Small intestine (tissue), 7 donors: Measurements from ENCODE around the gene F10. TPM values are rescaled to one million over a fixed set of nuclear protein-coding genes. Genes with fewer than 3 reads are reported as not detected.
"Not testable (repeated sequence)": the region's sequence is repeated elsewhere in the genome, so short reads cannot be mapped to it uniquely, and the experiment has no call there.

Experiments
- DNase-seq, 2 donors: peaks; one replicate each; pipeline versions ENCODE4 v3.0.0 to v3.0.0-alpha.2; 2013
- FAIRE-seq: peaks from 2 replicates; lab custom pipeline; 2012; peaks lifted over from hg19 to GRCh38; lab: Jason Lieb, UNC
- H3K27ac ChIP-seq, 3 donors: one replicate each; pipeline ENCODE4 v1.5.1; 2013; ENCODE audit warnings: low read length in 2 of 3, mild to moderate bottlenecking in 2 of 3, control low read depth in 1 of 3, inconsistent platforms in 1 of 3, low read depth in 1 of 3, moderate library complexity in 1 of 3
- H3K27me3 ChIP-seq, 3 donors: one replicate each; pipeline ENCODE4 v1.6.1; 2013; ENCODE audit warnings: low read length in 3 of 3, inconsistent platforms in 1 of 3; ENCODE audit not compliant: control insufficient read depth in 3 of 3, insufficient read depth in 3 of 3
- H3K36me3 ChIP-seq, 3 donors: one replicate each; pipeline ENCODE4 v1.6.1; 2013; ENCODE audit warnings: low read length in 3 of 3, inconsistent platforms in 1 of 3, low read depth in 1 of 3, mild to moderate bottlenecking in 1 of 3, moderate library complexity in 1 of 3; ENCODE audit not compliant: control insufficient read depth in 3 of 3, insufficient read depth in 2 of 3
- H3K4me1 ChIP-seq, 3 donors: one replicate each; pipeline ENCODE4 v1.6.1; 2013; ENCODE audit warnings: low read length in 2 of 3, inconsistent platforms in 1 of 3, low read depth in 1 of 3, mild to moderate bottlenecking in 1 of 3, moderate library complexity in 1 of 3; ENCODE audit not compliant: control insufficient read depth in 3 of 3, insufficient read depth in 2 of 3
- H3K4me3 ChIP-seq, 3 donors: one replicate each; pipeline ENCODE4 v1.5.1; 2013; ENCODE audit warnings: low read length in 3 of 3, control low read depth in 1 of 3, inconsistent platforms in 1 of 3, low read depth in 1 of 3, mild to moderate bottlenecking in 1 of 3, moderate library complexity in 1 of 3
- H3K9me3 ChIP-seq, 2 donors: one replicate each; pipeline ENCODE4 v1.6.1; 2013; ENCODE audit warnings: low read depth in 1 of 2, low read length in 1 of 2; ENCODE audit not compliant: control insufficient read depth in 2 of 2, insufficient read depth in 1 of 2
- WGBS, 3 donors: extraction: QIAGEN DNeasy Blood & Tissue Kit; methylation state at CpG; one replicate each; pipeline ENCODE4 v1.1.7; 2013; 5-methylcytosine and 5-hydroxymethylcytosine counted together
- polyA plus RNA-seq, 4 donors: library from polyadenylated mRNA; stranded (reverse) in 3 of 4; unstranded in 1 of 4; fragments of 200-250 nt in 3 of 4; fragments of 120-200 nt in 1 of 4; gene quantifications; one replicate each; pipeline versions ENCODE4 v1.2.1 to v1.2.3, GENCODE V29; 2013
- donor health status: healthy with polysubstance abuse.
- donor health status: control.
- donor health status: control.
- donor health status: Bipolar disorder and iron deficiency.
- donor health status: healthy.

The F10 gene
- polyA plus RNA-seq, 4 donors = 7.7 to 148 (median 12.3) TPM

- no peak for FAIRE-seq
- H3K27ac ChIP-seq = no peak overlapping the region
- peaks cover 0 to 28% (median 0%) of the 10 kb centered on the region in 3 donors for H3K36me3 ChIP-seq
- no peaks in the 10 kb centered on the region for H3K4me1 ChIP-seq
- no peaks in the 10 kb centered on the region for H3K9me3 ChIP-seq
- 87 to 90% (median 87%) methylated on average over 13 to 14 of the region's 14 CpGs for WGBS, 3 donors
- peaks cover 0 to 4% (median 0%) of the 10 kb centered on the region in 3 donors for H3K27me3 ChIP-seq
- no peak for DNase-seq
- H3K4me3 ChIP-seq = no peak overlapping the region
These were observed 28.2 kb upstream of the F10 start for GRCh38 chr13:113094410-113094800.

- Histone ChIP-seq H3K9me3 (no peaks in the 10 kb centered on the region), H3K27ac (no peak overlapping the region), H3K36me3 (peaks cover 0 to 20% (median 0%) of the 10 kb centered on the region in 3 donors), H3K4me3 (no peak overlapping the region), H3K27me3 (peaks cover 0 to 4% (median 0%) of the 10 kb centered on the region in 3 donors), H3K4me1 (no peaks in the 10 kb centered on the region)
- no peak for FAIRE-seq
- WGBS, 3 donors = 89 to 92% (median 90%) methylated on average over 25 of the region's 25 CpGs
- DNase-seq = no peak
These were observed 27.2 kb upstream of the F10 start for GRCh38 chr13:113095146-113096051.

- no peak for DNase-seq
- Histone ChIP-seq H3K9me3 (no peaks in the 10 kb centered on the region), H3K36me3 (peaks cover 0 to 12% (median 0%) of the 10 kb centered on the region in 3 donors), H3K4me1 (no peaks in the 10 kb centered on the region), H3K27ac (no peak overlapping the region), H3K4me3 (no peak overlapping the region), H3K27me3 (peaks cover 0 to 4% (median 0%) of the 10 kb centered on the region in 3 donors)
- WGBS, 3 donors = 93 to 96% (median 94%) methylated on average over 48 to 61 of the region's 61 CpGs
- no peak for FAIRE-seq
These were observed 26.4 kb upstream of the F10 start for GRCh38 chr13:113096052-113096744.

GRCh38 chr13:113096745-113097305, 25.8 kb upstream of the F10 start:
- Histone ChIP-seq H3K9me3 (no peaks in the 10 kb centered on the region), H3K27ac (no peak overlapping the region), H3K4me3 (no peak overlapping the region), H3K27me3 (peaks cover 0 to 4% (median 0%) of the 10 kb centered on the region in 3 donors), H3K36me3 (peaks cover 0 to 6% (median 0%) of the 10 kb centered on the region in 3 donors), H3K4me1 (no peaks in the 10 kb centered on the region)
- 93 to 96% (median 95%) methylated on average over 48 to 52 of the region's 52 CpGs for WGBS, 3 donors
- DNase-seq = no peak
- no peak for FAIRE-seq

GRCh38 chr13:113097651-113098050, 24.9 kb upstream of the F10 start:
- Histone ChIP-seq H3K27me3 (peaks cover 0 to 4% (median 0%) of the 10 kb centered on the region in 3 donors), H3K4me1 (no peaks in the 10 kb centered on the region), H3K9me3 (no peaks in the 10 kb centered on the region), H3K27ac (no peak overlapping the region), H3K4me3 (no peak overlapping the region), H3K36me3 (peaks cover 0 to 6% (median 0%) of the 10 kb centered on the region in 3 donors)
- WGBS, 3 donors = 89 to 91% (median 89%) methylated on average over 7 of the region's 7 CpGs
- no peak for FAIRE-seq
- DNase-seq = no peak

GRCh38 chr13:113098162-113098732, 24.4 kb upstream of the F10 start:
- H3K4me1 ChIP-seq = no peaks in the 10 kb centered on the region
- no peak overlapping the region for H3K27ac ChIP-seq
- FAIRE-seq (no peak), DNase-seq (no peak)
- WGBS, 3 donors = 75 to 92% (median 86%) methylated on average over 30 of the region's 30 CpGs
- H3K9me3 ChIP-seq = no peaks in the 10 kb centered on the region
- peaks cover 0 to 4% (median 0%) of the 10 kb centered on the region in 3 donors for H3K27me3 ChIP-seq
- peaks cover 0 to 6% (median 0%) of the 10 kb centered on the region in 3 donors for H3K36me3 ChIP-seq
- H3K4me3 ChIP-seq = no peak overlapping the region

GRCh38 chr13:113099142-113099541, 23.5 kb upstream of the F10 start:
- Histone ChIP-seq H3K4me3 (no peak overlapping the region), H3K27me3 (peaks cover 0 to 4% (median 0%) of the 10 kb centered on the region in 3 donors), H3K27ac (no peak overlapping the region), H3K9me3 (no peaks in the 10 kb centered on the region), H3K36me3 (peaks cover 0 to 6% (median 0%) of the 10 kb centered on the region in 3 donors), H3K4me1 (no peaks in the 10 kb centered on the region)
- FAIRE-seq (no peak), DNase-seq (no peak)
- WGBS, 3 donors = 89 to 94% (median 94%) methylated on average over 11 of the region's 11 CpGs

GRCh38 chr13:113102302-113102701, 20.3 kb upstream of the F10 start:
- 38 to 77% (median 47%) methylated on average over 10 of the region's 10 CpGs for WGBS, 3 donors
- H3K9me3 ChIP-seq, DNase-seq, H3K27ac ChIP-seq, H3K27me3 ChIP-seq, H3K36me3 ChIP-seq, FAIRE-seq, H3K4me3 ChIP-seq: not testable (repeated sequence)
- peaks cover 0 to 12% (median 1%) of the 10 kb centered on the region in 3 donors for H3K4me1 ChIP-seq
